ENCODE data around the gene CDRT15.
"Not testable (repeated sequence)": the region's sequence is repeated elsewhere in the genome, so short reads cannot be mapped to it uniquely, and the experiment has no call there.

CDRT15 gene

GRCh38 chr17:14197057-14197456 is 39.6 kb downstream of the CDRT15 start:
- H3K9ac ChIP-seq (ENCODE audit: low read length): no peak overlapping the region
- H3K4me3 ChIP-seq (ENCODE audit: low read length): no peak overlapping the region
- H3K27me3 ChIP-seq (ENCODE audit: control insufficient read depth, insufficient read depth, low read length): no peaks in the 10 kb centered on the region
- no peaks in the 10 kb centered on the region for H3K36me3 ChIP-seq (ENCODE audit: control insufficient read depth, insufficient read depth, low read length)
- H3K4me1 ChIP-seq (ENCODE audit: control insufficient read depth, insufficient read depth, low read length): no peaks in the 10 kb centered on the region
- no peak overlapping the region for H3K27ac ChIP-seq (ENCODE audit: low read depth, low read length)

GRCh38 chr17:14196377-14196997 is 40.2 kb downstream of the CDRT15 start:
- Histone ChIP-seq H3K36me3 (ENCODE audit: control insufficient read depth, insufficient read depth, low read length) (no peaks in the 10 kb centered on the region), H3K27me3 (ENCODE audit: control insufficient read depth, insufficient read depth, low read length) (no peaks in the 10 kb centered on the region), H3K4me3 (ENCODE audit: low read length) (no peak overlapping the region), H3K4me1 (ENCODE audit: control insufficient read depth, insufficient read depth, low read length) (no peaks in the 10 kb centered on the region), H3K27ac (ENCODE audit: low read depth, low read length) (no peak overlapping the region), H3K9ac (ENCODE audit: low read length) (no peak overlapping the region)

GRCh38 chr17:14192636-14193344 is 43.9 kb downstream of the CDRT15 start:
- not testable (repeated sequence) for H3K27me3 ChIP-seq (ENCODE audit: control insufficient read depth, insufficient read depth, low read length); H3K9ac ChIP-seq (ENCODE audit: low read length); H3K27ac ChIP-seq (ENCODE audit: low read depth, low read length); H3K4me3 ChIP-seq (ENCODE audit: low read length); H3K4me1 ChIP-seq (ENCODE audit: control insufficient read depth, insufficient read depth, low read length); H3K36me3 ChIP-seq (ENCODE audit: control insufficient read depth, insufficient read depth, low read length)

- not testable (repeated sequence) for H3K9ac ChIP-seq (ENCODE audit: low read length); H3K27me3 ChIP-seq (ENCODE audit: control insufficient read depth, insufficient read depth, low read length); H3K4me3 ChIP-seq (ENCODE audit: low read length); H3K4me1 ChIP-seq (ENCODE audit: control insufficient read depth, insufficient read depth, low read length); H3K27ac ChIP-seq (ENCODE audit: low read depth, low read length); H3K36me3 ChIP-seq (ENCODE audit: control insufficient read depth, insufficient read depth, low read length)
These were observed 44.6 kb downstream of the CDRT15 start for GRCh38 chr17:14192039-14192438.

- H3K9ac ChIP-seq (ENCODE audit: low read length); H3K36me3 ChIP-seq (ENCODE audit: control insufficient read depth, insufficient read depth, low read length); H3K4me1 ChIP-seq (ENCODE audit: control insufficient read depth, insufficient read depth, low read length); H3K27me3 ChIP-seq (ENCODE audit: control insufficient read depth, insufficient read depth, low read length); H3K27ac ChIP-seq (ENCODE audit: low read depth, low read length); H3K4me3 ChIP-seq (ENCODE audit: low read length): not testable (repeated sequence)
These were observed 45.2 kb downstream of the CDRT15 start for GRCh38 chr17:14191469-14191868.

- not testable (repeated sequence) for H3K9ac ChIP-seq (ENCODE audit: low read length); H3K4me3 ChIP-seq (ENCODE audit: low read length); H3K4me1 ChIP-seq (ENCODE audit: control insufficient read depth, insufficient read depth, low read length)
These were observed 45.9 kb downstream of the CDRT15 start for GRCh38 chr17:14190774-14191173.

GRCh38 chr17:14186443-14186842 is 50.2 kb downstream of the CDRT15 start:
- H3K27ac ChIP-seq (ENCODE audit: low read depth, low read length); H3K4me3 ChIP-seq (ENCODE audit: low read length); H3K27me3 ChIP-seq (ENCODE audit: control insufficient read depth, insufficient read depth, low read length); H3K4me1 ChIP-seq (ENCODE audit: control insufficient read depth, insufficient read depth, low read length); H3K9ac ChIP-seq (ENCODE audit: low read length); H3K36me3 ChIP-seq (ENCODE audit: control insufficient read depth, insufficient read depth, low read length): not testable (repeated sequence)

More at GRCh38 chr17:14190774-14191173, 45.9 kb downstream of the CDRT15 start:
- not testable (repeated sequence) for H3K27me3 ChIP-seq (ENCODE audit: control insufficient read depth, insufficient read depth, low read length); H3K27ac ChIP-seq (ENCODE audit: low read depth, low read length); H3K36me3 ChIP-seq (ENCODE audit: control insufficient read depth, insufficient read depth, low read length)

All from rectal smooth muscle tissue (tissue), 1 donor.